DMS153 (cell line): ENCODE data around the gene TLE6.
A peak's percentile ranks its signal among the peaks of the same experiment; 100 is the strongest.
"Not testable (repeated sequence)": the region's sequence is repeated elsewhere in the genome, so short reads cannot be mapped to it uniquely, and the experiment has no call there.

Experiments
- DNase-seq: peaks from one replicate; lab custom pipeline; 2025; lab: John Stamatoyannopoulos, UW

The TLE6 gene

DNA sequence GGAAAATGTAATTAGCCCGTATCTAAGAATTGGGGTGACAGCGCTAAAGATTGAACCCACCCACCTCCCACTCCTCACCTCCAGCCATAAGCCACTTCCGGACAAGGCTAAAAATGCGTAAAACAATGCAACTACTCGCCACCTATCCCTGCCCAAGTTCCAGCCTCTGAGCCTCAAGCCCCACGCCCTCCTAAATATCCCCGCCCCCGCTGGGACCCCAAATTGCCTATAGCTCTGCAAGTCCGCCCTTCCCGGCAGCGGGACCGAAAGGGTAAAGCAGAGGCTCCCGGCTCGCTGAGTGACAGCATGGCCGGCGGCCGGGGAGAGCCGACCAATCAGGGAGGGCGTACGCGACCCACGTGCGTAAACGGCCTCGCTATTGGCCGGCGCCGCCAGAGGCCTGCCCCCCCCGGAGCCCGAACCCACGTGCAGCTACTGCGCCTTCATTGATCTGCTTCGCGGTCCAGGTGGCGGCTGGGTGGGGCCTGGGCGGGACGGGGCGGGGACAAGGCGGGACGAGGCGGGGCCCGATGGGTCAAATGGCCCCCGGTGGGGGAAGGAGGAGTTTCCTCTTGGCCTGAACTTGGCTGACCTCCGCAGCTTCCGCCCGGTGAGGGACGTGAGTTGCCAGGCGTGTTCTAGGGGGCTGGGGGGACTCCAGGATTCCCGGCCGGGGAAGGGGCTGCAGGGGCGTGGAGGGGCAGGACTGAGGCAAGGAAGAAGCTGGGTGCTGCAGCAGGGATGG lies at the start of gene TLE6:
TSS of gene TLE6 (plus strand) at position 564 of the 745 bp plus-strand sequence. CDS start 670 bp downstream, outside the sequence.
- DNase-seq = peak; percentile 96

DNA sequence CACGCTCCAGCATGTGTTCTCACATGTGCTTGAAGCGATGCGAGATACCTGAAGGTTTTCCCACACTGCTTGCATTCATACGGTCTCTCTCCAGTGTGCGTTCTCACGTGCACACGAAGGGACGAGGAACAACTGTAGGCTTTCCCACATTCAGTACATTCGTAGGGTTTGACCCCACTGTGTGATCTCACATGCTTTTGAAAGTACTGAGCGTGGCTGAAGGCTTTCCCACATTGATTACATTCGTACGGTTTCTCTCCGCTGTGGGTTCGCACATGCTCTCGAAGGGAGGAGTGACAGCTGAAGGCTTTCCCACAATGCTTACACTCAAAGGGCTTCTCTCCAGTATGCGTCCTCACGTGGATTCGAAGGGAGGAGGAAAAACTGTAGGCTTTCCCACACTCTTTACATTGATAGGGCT lies 43.9 kb upstream of the TLE6 start:
- no peak for DNase-seq

- not testable (repeated sequence) for DNase-seq
These were observed 41.5 kb upstream of the TLE6 start for GRCh38 chr19:2935863-2936262.

GRCh38 chr19:2942928-2943640 lies 34.3 kb upstream of the TLE6 start:
- no peak for DNase-seq

- DNase-seq = no peak
These were observed 33.0 kb upstream of the TLE6 start for GRCh38 chr19:2944403-2944774.

DNA sequence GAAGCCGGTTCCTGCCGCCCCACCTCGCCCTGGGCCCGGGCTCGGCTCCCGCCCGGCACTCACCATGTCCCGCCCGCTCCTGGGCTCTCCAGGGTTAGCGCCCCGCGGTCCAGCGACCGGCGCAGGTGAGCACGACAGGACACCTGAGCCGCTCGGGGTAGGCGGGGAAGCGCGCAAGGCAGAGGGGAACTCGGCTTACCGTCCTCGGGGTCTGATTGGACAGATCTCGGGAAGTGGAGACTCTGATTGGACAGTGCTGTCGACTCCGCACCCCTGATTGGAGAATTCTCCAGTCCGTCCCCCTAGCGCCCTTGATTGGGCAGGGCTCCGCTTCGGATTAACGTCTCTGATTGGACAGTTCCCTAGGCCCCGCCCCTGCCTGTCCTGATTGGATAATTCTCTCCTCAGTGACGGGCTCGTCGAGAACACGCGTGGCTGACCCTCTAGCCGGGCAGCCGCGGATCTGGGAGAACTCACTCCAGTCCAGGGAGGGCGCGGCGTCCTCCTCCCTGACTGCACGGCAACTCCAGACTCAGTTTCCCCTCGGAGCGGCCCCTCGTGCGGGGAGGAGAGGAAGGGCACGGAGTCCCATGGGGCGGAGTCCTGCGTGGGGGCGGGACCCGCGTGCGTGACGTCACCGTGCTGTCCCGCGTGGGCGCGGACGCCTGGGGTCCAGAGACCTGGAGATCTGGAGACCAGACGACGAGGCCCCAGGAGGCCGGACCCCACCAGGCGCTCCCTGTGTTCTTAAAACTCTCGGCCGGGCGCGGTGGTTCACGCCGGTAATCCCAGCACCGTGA lies 32.4 kb upstream of the TLE6 start, which contains the start of gene ZNF77:
TSS of gene ZNF77 (minus strand) at position 197 of the 800 bp plus-strand sequence. CDS start at position 66, 131 bp downstream.
- peak; percentile 99 for DNase-seq

- no peak for DNase-seq
These were observed 31.7 kb upstream of the TLE6 start for GRCh38 chr19:2945575-2946184.

GRCh38 chr19:2949939-2950285 lies 27.5 kb upstream of the TLE6 start:
- no peak for DNase-seq

DNA sequence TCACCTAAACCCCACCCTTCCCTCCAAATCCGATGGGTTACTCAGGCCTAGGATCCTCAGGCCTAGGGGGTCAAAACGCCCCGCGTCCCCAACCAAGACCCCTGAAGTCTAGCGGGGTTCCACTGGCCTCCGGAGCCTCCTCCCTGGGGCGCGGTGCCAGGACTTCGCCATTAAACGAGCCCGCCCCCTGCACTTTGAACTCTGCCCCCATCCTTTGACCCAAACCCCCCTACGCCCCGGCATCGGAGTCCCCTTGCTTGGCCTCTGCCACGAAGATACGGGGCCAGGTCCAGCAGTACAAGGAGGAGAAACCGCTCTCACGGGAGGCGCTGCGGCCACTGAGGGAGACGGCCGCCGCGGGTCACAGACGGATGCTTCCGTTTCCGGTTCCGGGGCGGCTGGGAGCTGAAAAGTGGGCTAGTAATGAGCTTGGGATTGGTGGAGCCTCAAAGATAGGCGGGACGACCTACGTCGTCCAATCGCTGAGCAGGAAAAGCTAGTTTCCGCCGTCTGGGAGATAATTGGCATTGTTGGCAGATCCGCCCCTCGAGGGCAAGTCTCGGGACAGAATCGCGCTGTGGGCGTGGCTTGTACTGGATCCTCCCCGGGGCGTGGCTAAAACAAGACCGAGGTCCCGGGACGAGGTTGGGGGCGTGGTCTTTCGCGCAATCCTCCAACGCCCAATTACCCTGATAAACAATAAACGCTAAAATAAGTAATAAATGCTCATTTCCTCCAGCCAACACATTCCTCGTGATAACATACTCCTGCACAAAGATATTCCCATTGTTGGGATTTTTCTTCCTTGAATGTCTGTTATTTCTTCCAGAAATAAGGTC lies 26.9 kb upstream of the TLE6 start:
- DNase-seq = peak; percentile 99

GRCh38 chr19:2952953-2953481 lies 24.3 kb upstream of the TLE6 start:
- peak; percentile 30 for DNase-seq

GRCh38 chr19:2957160-2957559 lies 20.2 kb upstream of the TLE6 start:
- no peak for DNase-seq

- DNase-seq = no peak
These were observed 17.2 kb upstream of the TLE6 start for GRCh38 chr19:2960120-2960519.

DNA sequence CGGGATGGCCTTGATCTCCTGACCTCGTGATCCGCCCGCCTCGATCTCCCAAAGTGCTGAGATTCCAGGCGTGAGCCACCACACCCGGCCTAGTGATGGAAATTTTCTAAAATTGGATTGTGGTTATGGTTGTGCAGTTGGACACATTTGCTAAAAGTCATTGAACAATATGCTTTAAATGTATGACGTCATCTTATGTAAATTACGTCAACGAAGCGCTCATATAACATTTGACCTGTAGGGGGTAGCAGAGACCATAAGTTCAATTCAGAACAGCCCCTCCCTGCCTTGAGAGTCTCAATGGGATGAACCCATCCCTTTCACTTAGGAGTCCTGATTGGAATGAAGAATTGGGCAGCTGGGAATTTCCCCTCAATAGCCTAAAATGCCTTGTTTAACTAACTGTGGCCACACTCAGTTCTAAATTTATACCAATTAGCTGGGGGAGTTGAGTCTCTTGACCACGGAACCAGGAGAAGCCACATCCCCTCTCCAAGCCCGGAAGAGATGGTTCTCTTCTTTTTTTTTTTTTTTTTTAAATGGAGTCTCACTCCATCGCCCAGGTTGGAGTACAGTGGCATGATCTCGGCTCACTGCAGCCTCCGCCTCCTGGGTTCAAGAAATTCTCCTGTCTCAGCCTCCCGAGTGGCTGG lies 15.2 kb upstream of the TLE6 start:
- peak; percentile 48 for DNase-seq

DNA sequence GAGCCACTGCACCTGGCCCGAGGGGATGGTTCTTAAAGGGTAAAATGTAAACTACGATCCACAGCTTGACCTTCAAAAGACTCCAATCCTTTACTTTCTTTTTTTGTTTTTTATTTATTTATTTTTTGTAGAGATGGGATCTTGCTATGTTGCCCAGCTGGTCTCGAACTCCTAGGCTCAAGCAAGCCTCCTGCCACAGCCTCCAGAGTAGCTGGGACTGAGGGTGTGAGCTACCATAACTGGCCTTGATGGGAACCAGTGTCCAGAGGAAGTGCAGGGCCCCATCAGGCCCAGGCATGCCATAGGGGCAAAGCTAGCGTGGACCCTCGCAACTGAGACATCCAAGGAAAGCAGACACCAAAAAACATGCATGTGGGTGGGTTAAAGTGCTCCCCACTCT lies 14.2 kb upstream of the TLE6 start:
- no peak for DNase-seq

GRCh38 chr19:2963631-2964030 lies 13.7 kb upstream of the TLE6 start:
- not testable (repeated sequence) for DNase-seq

DNA sequence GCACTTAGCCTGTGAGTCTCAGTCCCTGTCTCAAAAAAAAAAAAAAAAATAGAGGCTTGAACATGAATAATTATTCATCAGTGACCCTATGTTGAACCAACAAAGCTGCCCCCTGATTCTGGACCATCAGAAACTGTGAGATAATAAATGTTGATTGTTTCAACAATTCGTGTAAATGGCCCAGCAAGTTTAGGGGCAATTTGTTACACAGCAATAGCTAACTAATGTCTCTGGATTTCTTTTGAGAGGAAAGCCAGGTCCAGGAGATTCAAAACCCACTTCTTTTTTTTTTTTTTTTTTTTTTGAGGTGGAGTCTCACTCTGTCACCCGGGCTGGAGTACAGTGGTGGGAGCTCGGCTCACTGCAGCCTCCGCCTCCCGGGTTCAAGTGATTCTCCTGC lies 12.5 kb upstream of the TLE6 start:
- DNase-seq = no peak

DNA sequence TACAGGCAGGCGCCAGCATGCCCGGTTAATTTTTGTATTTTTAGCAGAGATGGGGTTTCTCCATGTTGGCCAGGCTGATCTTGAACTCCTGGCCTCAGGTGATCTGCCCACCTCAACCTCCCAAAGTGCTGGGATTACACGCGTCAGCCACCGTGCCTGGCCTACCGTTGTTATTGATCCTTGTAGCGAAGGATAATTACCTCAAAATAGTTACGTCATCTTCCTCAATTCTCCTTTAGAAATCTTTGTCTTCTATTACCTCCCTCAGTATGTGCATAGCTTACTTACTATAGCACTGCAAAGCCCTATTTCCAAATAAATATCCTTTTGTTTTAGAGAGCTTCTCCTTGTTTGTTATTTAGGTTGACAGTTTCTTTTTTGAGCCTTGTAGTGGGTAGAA lies 9.4 kb upstream of the TLE6 start:
- DNase-seq = no peak

GRCh38 chr19:2969104-2969504 lies 8.3 kb upstream of the TLE6 start:
- DNase-seq = peak; percentile 94

DNA sequence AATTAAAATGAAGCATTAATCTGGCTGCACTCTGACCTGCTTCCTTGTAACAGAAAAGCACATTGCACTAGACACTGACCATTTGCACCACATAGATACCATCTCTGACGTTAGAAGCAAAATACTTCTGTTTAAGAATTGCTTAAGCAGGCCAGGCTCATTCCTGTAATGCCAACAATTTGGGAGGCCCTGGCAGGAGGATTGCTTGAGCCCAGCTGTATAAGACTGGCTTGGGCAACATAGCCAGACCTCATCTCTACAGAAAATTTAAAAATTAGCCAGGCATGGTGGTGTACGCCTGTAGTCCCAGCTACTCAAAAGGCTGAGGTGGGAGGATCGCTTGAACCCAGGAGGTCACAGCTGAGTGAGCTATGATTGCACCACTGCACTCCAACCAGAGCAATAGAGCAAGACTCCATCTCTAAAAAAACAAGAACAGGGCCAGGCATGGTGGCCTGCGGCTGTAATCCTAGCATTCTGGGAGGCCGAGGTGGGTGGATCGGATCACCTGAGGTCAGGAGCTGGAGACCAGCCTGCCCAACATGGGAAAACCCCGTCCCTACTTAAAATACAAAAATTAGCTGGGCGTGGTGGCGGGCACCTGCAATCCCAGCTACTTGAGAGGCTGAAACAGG lies 7.0 kb upstream of the TLE6 start:
- DNase-seq = no peak

DNA sequence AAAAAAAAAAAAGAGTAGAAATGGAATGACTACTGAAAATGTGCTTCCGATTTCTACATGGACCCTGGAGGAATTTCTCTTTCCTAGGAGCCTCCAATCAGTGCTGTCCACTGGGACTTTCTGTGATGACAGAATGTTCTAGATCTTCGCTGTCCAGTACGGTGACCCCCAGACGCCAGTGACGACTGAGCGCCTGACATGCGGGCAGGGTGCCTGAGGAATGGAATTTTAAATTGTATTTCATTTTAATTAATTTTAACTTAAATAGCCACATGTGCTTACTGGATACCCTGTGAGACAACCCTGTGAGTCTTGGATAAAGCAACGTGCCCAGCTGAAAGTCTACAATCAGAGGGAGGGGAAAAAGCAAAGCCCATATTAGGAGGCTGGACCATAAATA lies 4.1 kb upstream of the TLE6 start:
- no peak for DNase-seq
